GM12878 (cell line): ENCODE results near the gene SLIT1. TPM values are rescaled to one million over a fixed set of nuclear protein-coding genes. Genes with fewer than 3 reads are reported as not detected.

Experiments used
- ATAC-seq: fragments of 200-7000 bp; cut with Tn5 transposase; 3 replicates; pipeline ENCODE4 v1.9.1; 2020; ENCODE audit warnings: mild to moderate bottlenecking, moderate library complexity
- BruUV-seq: library from RNA; stranded (reverse); fragments of 400-500 nt; replicated peaks from 2 replicates; lab custom pipeline; 2021; lab: Mats Ljungman, UMichigan
- CTCF ChIA-PET: fragments of 300-600 bp; sonication (Branson Sonifier 250); formaldehyde crosslinking; extraction: SDS; loops from one replicate; lab custom pipeline; 2021; ENCODE audit warnings: inconsistent platforms; lab: Yijun Ruan, JAX
- POLR2A ChIA-PET: fragments of 350-600 bp; formaldehyde crosslinking; extraction: SDS; loops from one replicate; lab custom pipeline; 2021; ENCODE audit warnings: inconsistent platforms; lab: Charles Lee
- RAD21 ChIA-PET: fragments of 300-600 bp; sonication (Branson Sonifier 250); formaldehyde crosslinking; loops from one replicate; lab custom pipeline; 2023; ENCODE audit warnings: antibody characterized with exemption; ENCODE audit not compliant: unreplicated experiment; lab: Charles Lee
- SMC1A ChIA-PET: fragments of 300-600 bp; sonication (Branson Sonifier 250); formaldehyde crosslinking; loops from one replicate; lab custom pipeline; 2023; ENCODE audit not compliant: unreplicated experiment, uncharacterized antibody; lab: Charles Lee
- DNase-seq: peaks from one replicate; pipeline ENCODE4 v3.0.0-alpha.2; 2011; ENCODE audit warnings: low read depth, low spot score
- FAIRE-seq: peaks from 3 replicates; lab custom pipeline; 2011; peaks lifted over from hg19 to GRCh38; lab: Jason Lieb, UNC
- H2AFZ ChIP-seq: 2 replicates; pipeline ENCODE4 v1.6.0; 2011; ENCODE audit warnings: low read depth, low read length, control low read depth; ENCODE audit not compliant: control insufficient read depth
- H3K27ac ChIP-seq: 2 replicates; pipeline ENCODE4 v1.5.1; 2011; ENCODE audit warnings: control low read depth; ENCODE audit not compliant: control insufficient read depth, insufficient read depth
- H3K27me3 ChIP-seq, 2 experiments: replicated peaks in 1 of 2; 2 replicates each; pipeline versions ENCODE4 v1.6.0 to v1.6.1; 2011; ENCODE audit warnings: low read length in 1 of 2; ENCODE audit not compliant: control insufficient read depth in 2 of 2, insufficient read depth in 2 of 2
- H3K36me3 ChIP-seq, 2 experiments: 2 replicates each; pipeline ENCODE4 v1.5.1; 2011; ENCODE audit warnings: low read length in 1 of 2; ENCODE audit not compliant: control insufficient read depth in 2 of 2, insufficient read depth in 2 of 2
- H3K4me1 ChIP-seq: 2 replicates; pipeline ENCODE4 v1.6.1; 2011; ENCODE audit warnings: mild to moderate bottlenecking, low read length, moderate library complexity, mixed read lengths; ENCODE audit not compliant: control insufficient read depth, insufficient read depth
- H3K4me2 ChIP-seq: 2 replicates; pipeline ENCODE4 v1.6.0; 2011; ENCODE audit warnings: control low read depth; ENCODE audit not compliant: control insufficient read depth, insufficient read depth
- H3K4me3 ChIP-seq: fragments of 200-600 bp; sonication (generic); 2 replicates; pipeline ENCODE4 v1.5.1; 2016
- H3K79me2 ChIP-seq: 2 replicates; pipeline ENCODE4 v1.6.0; 2011; ENCODE audit warnings: low read length; ENCODE audit not compliant: control insufficient read depth, insufficient read depth
- H3K9ac ChIP-seq: 2 replicates; pipeline ENCODE4 v1.8.0; 2011; ENCODE audit warnings: low read length, control low read depth, mixed read lengths; ENCODE audit not compliant: control insufficient read depth, insufficient read depth
- H3K9me3 ChIP-seq: replicated peaks from 3 replicates; pipeline ENCODE4 v1.5.1; 2011; ENCODE audit warnings: mild to moderate bottlenecking, low read length; ENCODE audit not compliant: control insufficient read depth, insufficient read depth
- H4K20me1 ChIP-seq: 2 replicates; pipeline ENCODE4 v1.6.0; 2011; ENCODE audit not compliant: control insufficient read depth, insufficient read depth
- ATF7 ChIP-seq: fragments of 450-650 bp; IDR thresholded peaks from 2 replicates; pipeline ENCODE4 v1.6.1; 2016; ENCODE audit warnings: low read depth, mild to moderate bottlenecking
- GATAD2B ChIP-seq: fragments of 450-650 bp; conservative IDR thresholded peaks from 2 replicates; pipeline ENCODE4 v1.6.1; 2017; ENCODE audit warnings: low read depth, mild to moderate bottlenecking, moderate library complexity
- NR2C2 ChIP-seq: IDR thresholded peaks from 2 replicates; pipeline ENCODE4 v1.6.1; 2011; ENCODE audit warnings: borderline replicate concordance, low read depth; ENCODE audit not compliant: control insufficient read depth, insufficient read length
- PAX5 ChIP-seq: IDR thresholded peaks from 2 replicates; pipeline ENCODE4 v1.6.1; 2011; ENCODE audit warnings: low read depth, low read length, borderline replicate concordance
- PBX3 ChIP-seq: IDR thresholded peaks from 2 replicates; pipeline ENCODE4 v1.6.1; 2011; ENCODE audit warnings: mild to moderate bottlenecking, low read depth, low read length, moderate library complexity; ENCODE audit not compliant: insufficient replicate concordance
- POLR2A ChIP-seq: IDR thresholded peaks from 2 replicates; pipeline ENCODE4 v1.6.1; 2011; ENCODE audit warnings: low read depth, mild to moderate bottlenecking, low read length
- RELA ChIP-seq: fragments of 450-650 bp; IDR thresholded peaks from 2 replicates; pipeline ENCODE4 v1.8.0; 2014; ENCODE audit warnings: borderline replicate concordance; ENCODE audit not compliant: partially characterized antibody
- RELB ChIP-seq: fragments of 450-650 bp; IDR thresholded peaks from 2 replicates; pipeline ENCODE4 v1.6.1; 2017; ENCODE audit warnings: low read depth, mild to moderate bottlenecking, moderate library complexity
- TCF12 ChIP-seq: IDR thresholded peaks from 2 replicates; pipeline ENCODE4 v1.6.1; 2011; ENCODE audit warnings: low read depth, mild to moderate bottlenecking, low read length
- ZBTB4 ChIP-seq: fragments of 450-650 bp; formaldehyde crosslinking; IDR thresholded peaks from 2 replicates; pipeline ENCODE4 v1.4.0; 2022; ENCODE audit warnings: mild to moderate bottlenecking, moderate library complexity
- WGBS: methylation state at CpG from one replicate; pipeline ENCODE4 v1.1.6; 2016; ENCODE audit warnings: low lambda C conversion rate; ENCODE audit not compliant: insufficient replicate concordance, insufficient coverage; ENCODE audit errors: missing lambda C conversion rate; 5-methylcytosine and 5-hydroxymethylcytosine counted together
- in situ Hi-C: fragments of 300-500 bp; cut with MboI; formaldehyde crosslinking; loops from 9 replicates; pipeline ENCODE4 v1.14.3; 2018; ENCODE audit warnings: mixed read lengths
- intact Hi-C: fragments of 100-400 bp; cut with micrococcal nuclease; formaldehyde crosslinking; loops from one replicate; pipeline ENCODE4 v1.14.2; 2022; ENCODE audit not compliant: unreplicated experiment
- polyA plus RNA-seq, 11 experiments: library from polyadenylated mRNA; depleted of rRNA in 4 of 11; unstranded in 6 of 11; stranded (reverse) in 5 of 11; fragments of >200 nt; fragmentation: Nextera tagmentation in 4 of 11; fragmentation: Illumina TruSeq in 1 of 11; extraction: Ambion mirVana in 4 of 11; extraction: Trizol in 1 of 11; gene quantifications; 1 replicate in 1 of 11; 2 replicates in 10 of 11; pipeline versions ENCODE4 v1.2.1 to v1.2.3, GENCODE V29; 2011 to 2016; ENCODE audit warnings: inconsistent platforms in 2 of 11, missing spikeins in 2 of 11, low read depth in 1 of 11
- total RNA-seq, 4 experiments: library from RNA; depleted of rRNA in 3 of 4; stranded (reverse); fragments of >200 nt in 3 of 4; fragmentation: Illumina TruSeq in 1 of 4; extraction: Trizol in 1 of 4; gene quantifications; 2 replicates each; pipeline versions ENCODE4 v1.2.1 to v1.2.3, GENCODE V29; 2013 to 2021

SLIT1 gene
- total and polyA plus RNA-seq, 10 of the 15 experiments (the other 5 are each of a cell fraction or from before 2014, with no cell fraction given): 0.04 to 0.19 (median 0.06) TPM; not detected in 4

- Histone ChIP-seq H3K4me1 (no peaks in the 10 kb centered on the region), H4K20me1 (no peaks in the 10 kb centered on the region; the same call in 1 of the 2 replicates), H3K9me3 (no peaks in the 10 kb centered on the region), H3K36me3 (no peaks in the 10 kb centered on the region), H3K4me3 (no peak overlapping the region), H3K79me2 (no peaks in the 10 kb centered on the region), H3K4me2 (no peak overlapping the region), H2AFZ (no peak overlapping the region), H3K27me3 (peaks cover 0 to 2% of the 10 kb centered on the region in 2 experiments), H3K9ac (no peak overlapping the region), H3K27ac (no peak overlapping the region)
- CTCF ChIA-PET: interaction anchor here (1.1 to 1.4 kb wide), 3 partner anchors 22 to 107 kb away, joined by 3 to 6 read pairs (median 5); no protein-coding TSS in a partner anchor
- no peak for DNase-seq
- TF ChIP-seq GATAD2B: no peak
- no peak for TF ChIP-seq PAX5
- no peak for TF ChIP-seq RELA
- TF ChIP-seq POLR2A: no peak
- TF ChIP-seq TCF12: no peak
- POLR2A ChIA-PET: no interaction called here
- RAD21 ChIA-PET: interaction anchor here (0.9 kb wide), 1 partner anchor 26 kb away, joined by 3 read pairs; no protein-coding TSS in a partner anchor
- BruUV-seq: no TSS peak
- intact Hi-C loops: no loop called here
- in situ Hi-C loops: no loop called here
- FAIRE-seq: no peak
- SMC1A ChIA-PET: interaction anchor here (1.0 to 1.4 kb wide), 3 partner anchors 15 to 107 kb away, joined by 4 read pairs; no protein-coding TSS in a partner anchor
- 51% methylated on average over 14 of the region's 14 CpGs for WGBS
- no peak for ATAC-seq
Measured at GRCh38 chr10:97103316-97104080, 82.3 kb downstream of the SLIT1 start.

- ChIA-PET RAD21 (interaction anchor here (0.6 to 0.9 kb wide), 2 partner anchors 25 to 96 kb away, joined by 3 read pairs; no protein-coding TSS in a partner anchor), CTCF (interaction anchor here (1.1 to 1.4 kb wide), 3 partner anchors 20 to 108 kb away, joined by 3 to 6 read pairs (median 5); no protein-coding TSS in a partner anchor), SMC1A (interaction anchor here (1.0 to 1.4 kb wide), 3 partner anchors 14 to 108 kb away, joined by 4 read pairs; no protein-coding TSS in a partner anchor), POLR2A (no interaction called here)
- H3K79me2 ChIP-seq: no peaks in the 10 kb centered on the region
- DNase-seq (no peak), FAIRE-seq (no peak), ATAC-seq (no peak)
- no peaks in the 10 kb centered on the region for H3K36me3 ChIP-seq
- intact Hi-C loops (no loop called here), in situ Hi-C loops (no loop called here)
- H3K4me1 ChIP-seq: no peaks in the 10 kb centered on the region
- H3K4me2 ChIP-seq: no peak overlapping the region
- no peaks in the 10 kb centered on the region; the same call in 1 of the 2 replicates for H4K20me1 ChIP-seq
- no peak overlapping the region for H2AFZ ChIP-seq
- 57% methylated on average over 6 of the region's 6 CpGs for WGBS
- no peak overlapping the region for H3K4me3 ChIP-seq
- H3K27ac ChIP-seq: no peak overlapping the region
- BruUV-seq: no TSS peak
- H3K27me3 ChIP-seq: peaks cover 0 to 5% of the 10 kb centered on the region in 2 experiments
- H3K9ac ChIP-seq: no peak overlapping the region
- H3K9me3 ChIP-seq: no peaks in the 10 kb centered on the region
- TF ChIP-seq ZBTB4 (CRISPR knock-in tag) (no peak), ATF7 (no peak), NR2C2 (no peak), RELB (no peak), PBX3 (no peak)
Measured at GRCh38 chr10:97102441-97102840, 83.3 kb downstream of the SLIT1 start.
